Measurements from ENCODE around the gene EFR3B.

EFR3B gene

GRCh38 chr2:25078170-25079049 is 36.5 kb downstream of the EFR3B start (continued):
- TF ChIP-seq ZNF292 (tag by site-specific recombination; IDR thresholded peaks at IDR 0.05; ENCODE audit: borderline replicate concordance, low read depth) (no peak), ZNF426 (tag by site-specific recombination; IDR thresholded peaks at IDR 0.05) (no peak), ZNF155 (tag by site-specific recombination; IDR thresholded peaks at IDR 0.05) (no peak), ZNF280C (tag by site-specific recombination; IDR thresholded peaks at IDR 0.05) (no peak), ZNF785 (tag by site-specific recombination; IDR thresholded peaks at IDR 0.05) (no peak), MYNN (tag by site-specific recombination; IDR thresholded peaks at IDR 0.05; ENCODE audit: borderline replicate concordance) (no peak; the same call in 1 of the 2 replicates), PRDM4 (tag by site-specific recombination; IDR thresholded peaks at IDR 0.05) (peak; percentile 58; the same call in 1 of the 2 replicates), ZXDB (tag by site-specific recombination; IDR thresholded peaks at IDR 0.05) (peak; percentile 90), ZIC2 (tag by site-specific recombination; IDR thresholded peaks at IDR 0.05) (peak; percentile 83), ZNF558 (tag by site-specific recombination; IDR thresholded peaks at IDR 0.05) (no peak), ZBTB44 (tag by site-specific recombination; IDR thresholded peaks at IDR 0.05) (no peak), ZNF354C (tag by site-specific recombination; IDR thresholded peaks at IDR 0.05; ENCODE audit: borderline replicate concordance, low read depth) (no peak), ZBTB48 (tag by site-specific recombination; IDR thresholded peaks at IDR 0.05) (no peak), ZNF26 (tag by site-specific recombination; IDR thresholded peaks at IDR 0.05) (no peak), ZNF768 (tag by site-specific recombination; IDR thresholded peaks at IDR 0.05) (no peak), ZNF174 (tag by site-specific recombination; IDR thresholded peaks at IDR 0.05) (no peak), PATZ1 (tag by site-specific recombination; IDR thresholded peaks at IDR 0.05) (peak; percentile 29; the same call in 1 of the 2 replicates), ZNF555 (tag by site-specific recombination; conservative IDR thresholded peaks at IDR 0.05) (no peak), SP2 (tag by site-specific recombination; IDR thresholded peaks at IDR 0.05) (no peak), PBX3 (CRISPR knock-in tag; IDR thresholded peaks at IDR 0.05) (no peak), ZNF398 (tag by site-specific recombination; IDR thresholded peaks at IDR 0.05) (0 out of 2 replicates have a peak, but pooled peaks have one; percentile 46), ZNF37A (tag by site-specific recombination; IDR thresholded peaks at IDR 0.05) (no peak), ZNF549 (tag by site-specific recombination; IDR thresholded peaks at IDR 0.05) (no peak), ZNF266 (tag by site-specific recombination; IDR thresholded peaks at IDR 0.05; ENCODE audit: low read depth) (no peak), ZNF184 (tag by site-specific recombination; IDR thresholded peaks at IDR 0.05) (no peak), KLF10 (tag by site-specific recombination; IDR thresholded peaks at IDR 0.05) (peak; percentile 55; the same call in 1 of the 2 replicates)
